GM19463 (cell line): Measurements from ENCODE around the gene TYMP.
"Not testable (repeated sequence)": the region's sequence is repeated elsewhere in the genome, so short reads cannot be mapped to it uniquely, and the experiment has no call there.

Source experiments
- ATAC-seq: cut with Tn5 transposase; IDR thresholded peaks from one replicate; pipeline ENCODE4 v1.9.1; 2021; ENCODE audit warnings: mild to moderate bottlenecking, moderate library complexity; ENCODE audit not compliant: unreplicated experiment

The TYMP gene

DNA sequence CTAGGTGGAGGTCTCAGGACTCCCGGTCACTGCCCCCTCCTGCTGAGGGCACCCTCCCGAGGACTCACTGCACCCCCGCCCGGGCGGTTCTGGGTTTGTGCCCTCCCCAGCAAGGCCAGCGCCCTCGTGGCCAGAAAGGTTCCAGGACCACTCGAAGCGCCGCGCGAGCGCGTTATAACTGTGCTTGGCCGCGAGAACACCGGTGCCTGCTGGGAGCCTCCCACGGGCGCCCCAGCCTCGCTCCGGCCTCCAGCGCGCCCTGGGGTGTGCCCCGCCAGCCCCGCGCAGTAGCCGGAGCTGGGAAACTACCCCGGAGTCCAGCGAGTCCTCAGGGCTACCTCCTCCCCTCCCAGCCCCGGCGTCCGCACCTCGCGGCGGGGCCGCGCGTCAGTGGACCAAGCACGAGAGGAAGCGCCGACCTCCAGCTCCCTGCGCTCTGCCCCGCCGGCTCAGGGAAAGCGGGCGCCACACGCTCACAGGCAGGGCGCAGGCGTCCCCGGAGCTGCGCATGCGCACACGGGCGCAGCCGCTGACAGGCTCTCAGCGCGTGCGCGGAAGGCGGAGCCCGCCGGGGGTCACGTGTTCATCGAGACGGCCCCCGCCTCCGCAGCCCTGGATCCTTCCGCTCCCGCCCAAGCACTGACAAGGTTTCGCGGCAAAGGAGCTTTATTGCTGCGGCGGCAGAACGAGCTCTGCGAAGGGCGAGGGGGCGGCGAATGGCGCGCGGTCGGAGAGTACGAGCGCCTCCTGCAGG, 4.5 kb downstream of the TYMP start, which contains the start of gene SCO2:
Gene SCO2 (minus strand): TSS at position 495 of the 754 bp plus-strand sequence. CDS start 1,187 bp downstream, outside the sequence.
- peak; percentile 42 for ATAC-seq

DNA sequence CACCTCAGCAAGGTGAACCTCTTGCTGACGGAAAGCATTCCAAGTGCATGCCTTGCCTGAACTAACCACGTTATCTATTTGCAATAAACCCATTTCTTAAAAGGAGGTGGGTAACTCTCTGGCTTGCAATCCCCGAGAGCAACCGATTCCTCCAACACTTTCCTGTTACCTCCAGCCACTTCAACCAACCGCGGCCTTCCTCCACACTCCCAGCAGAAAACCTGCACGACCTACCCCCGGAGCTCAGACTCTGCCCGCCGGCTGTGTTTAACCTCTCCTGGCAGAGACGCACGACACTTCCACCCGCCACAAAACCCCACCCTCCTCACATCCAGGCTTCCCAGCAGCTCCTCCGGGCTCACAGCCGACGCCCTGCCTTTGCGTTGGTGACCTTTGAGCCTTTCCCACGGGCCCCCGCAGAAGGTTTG, 5.1 kb downstream of the TYMP start:
- no peak for ATAC-seq

DNA sequence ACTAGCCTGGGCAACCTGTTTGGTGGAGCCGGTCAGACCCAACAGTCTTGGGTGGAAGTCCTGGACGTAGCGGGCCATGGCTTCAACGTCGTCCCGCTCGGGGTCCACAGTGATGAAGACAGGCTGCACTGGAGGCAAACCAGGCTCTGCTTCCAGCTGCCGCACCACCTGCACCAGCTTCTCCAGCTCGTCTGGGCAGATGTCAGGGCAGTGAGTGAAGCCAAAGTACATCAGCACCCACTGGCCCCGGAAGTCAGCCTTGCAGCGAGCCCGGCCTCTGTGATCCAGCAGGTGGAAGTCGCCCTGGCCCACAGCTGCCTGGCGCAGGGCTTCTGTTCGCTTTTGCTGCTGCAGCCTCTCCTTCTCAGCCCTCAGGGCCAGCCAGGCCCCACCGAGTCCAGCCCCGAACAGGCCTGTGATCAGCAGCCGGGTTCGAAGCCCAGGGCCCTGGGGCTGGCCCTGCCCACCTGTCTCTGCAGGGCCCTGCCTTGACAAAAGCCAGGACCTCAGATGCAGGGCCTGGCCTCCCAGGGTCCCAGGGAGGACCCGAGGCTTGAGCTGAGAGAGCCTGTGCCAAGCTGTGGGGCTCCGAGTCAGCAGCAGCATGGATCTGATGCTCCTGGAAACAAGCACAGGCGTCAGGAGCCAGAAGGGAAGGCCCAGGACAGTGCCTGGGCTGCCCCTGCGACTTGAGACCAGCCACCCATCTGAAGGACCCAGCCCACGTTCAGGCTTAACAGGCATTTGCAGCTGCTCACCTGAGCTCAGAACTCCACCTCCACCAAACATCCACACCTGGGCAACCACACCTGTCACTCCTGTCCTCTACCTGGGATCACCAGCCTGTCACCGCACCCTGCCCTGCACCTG, 5.8 kb downstream of the TYMP start:
- no peak for ATAC-seq

DNA sequence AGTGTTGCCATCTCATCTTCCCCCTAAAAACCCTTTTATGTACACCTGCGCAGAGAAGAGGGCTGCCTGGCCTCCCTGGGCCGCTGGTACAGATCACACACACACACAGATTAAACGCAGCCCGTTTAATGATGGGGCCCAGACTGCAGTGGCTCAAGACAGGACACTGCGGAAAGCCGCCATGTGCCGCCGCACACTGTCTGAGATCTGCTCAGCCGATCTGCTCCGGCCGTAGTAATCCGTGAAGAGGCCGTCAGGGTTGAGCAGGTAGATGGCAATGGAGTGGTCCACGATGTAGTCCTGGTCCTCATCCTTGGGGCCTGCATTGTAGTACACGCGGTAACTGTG, 6.4 kb downstream of the TYMP start:
- ATAC-seq = no peak

DNA sequence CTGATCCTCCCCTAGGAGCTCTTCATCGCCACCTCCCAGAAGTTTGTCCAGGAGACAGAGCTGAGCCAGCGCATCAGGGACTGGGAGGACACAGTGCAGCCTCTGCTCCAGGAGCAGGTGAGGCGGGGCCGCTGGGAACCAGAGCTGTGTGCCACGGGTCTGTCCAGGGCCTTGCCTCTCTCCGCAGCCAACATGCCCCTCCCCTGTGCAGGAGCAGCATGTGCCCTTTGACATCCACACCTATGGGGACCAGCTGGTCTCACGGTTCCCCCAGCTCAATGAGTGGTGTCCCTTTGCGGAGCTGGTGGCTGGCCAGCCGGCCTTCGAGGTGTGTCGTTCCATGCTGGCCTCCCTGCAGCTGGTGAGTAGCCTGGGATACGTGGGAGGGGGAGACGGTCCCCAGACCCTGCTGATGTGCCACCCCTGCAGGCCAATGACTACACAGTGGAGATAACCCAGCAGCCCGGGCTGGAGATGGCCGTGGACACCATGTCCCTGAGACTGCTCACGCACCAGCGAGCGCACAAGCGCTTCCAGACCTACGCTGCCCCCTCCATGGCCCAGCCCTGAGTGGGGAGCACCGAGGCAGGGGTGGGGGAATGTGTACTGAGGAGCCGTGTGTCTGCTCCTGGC, 6.9 kb downstream of the TYMP start:
- no peak for ATAC-seq

DNA sequence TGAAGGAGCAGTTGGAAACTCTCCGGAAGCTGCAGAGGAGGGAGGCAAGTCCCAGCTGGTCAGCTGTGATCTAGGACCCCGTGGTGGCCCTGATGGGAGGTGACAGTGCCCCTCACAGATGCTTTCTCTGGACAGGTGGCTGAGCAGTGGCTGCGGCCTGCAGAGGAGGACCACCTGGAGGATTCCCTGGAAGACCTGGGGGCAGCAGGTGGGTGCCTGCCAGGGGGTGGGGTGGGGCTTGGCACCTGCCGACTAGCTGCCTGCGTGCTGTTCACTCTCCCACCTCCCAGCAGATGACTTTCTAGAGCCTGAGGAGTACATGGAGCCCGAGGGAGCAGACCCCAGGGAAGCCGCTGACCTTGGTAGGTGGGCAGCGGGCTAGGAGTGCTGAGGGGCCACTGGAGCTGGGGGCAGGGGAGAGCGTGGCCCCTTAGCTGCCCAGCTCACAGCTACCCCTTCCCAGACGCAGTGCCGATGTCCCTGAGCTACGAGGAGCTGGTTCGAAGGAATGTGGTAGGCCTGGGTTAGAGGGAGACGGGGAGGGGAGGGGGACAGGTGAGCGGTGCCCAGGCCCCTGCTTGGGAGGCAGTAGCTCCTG, 7.5 kb downstream of the TYMP start:
- no peak for ATAC-seq

DNA sequence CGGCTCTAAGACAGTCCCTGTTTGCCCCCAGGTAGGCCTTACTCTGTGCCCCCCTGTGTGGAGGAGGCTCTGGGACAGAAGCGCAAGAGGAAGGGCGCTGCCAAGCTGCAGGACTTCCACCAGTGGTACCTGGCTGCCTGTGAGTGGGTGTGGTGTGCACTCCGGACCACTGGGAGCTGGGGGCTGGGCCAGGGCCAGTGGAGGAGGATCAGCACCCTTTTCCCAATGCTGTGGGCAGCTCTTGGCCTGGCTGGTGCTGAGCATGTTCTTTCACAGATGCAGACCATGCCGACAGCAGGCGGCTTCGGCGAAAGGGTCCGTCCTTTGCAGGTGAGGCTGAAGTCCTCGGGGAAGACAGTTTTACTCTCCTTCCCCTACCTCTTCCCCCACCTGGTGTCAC, 8.1 kb downstream of the TYMP start:
- ATAC-seq = no peak

DNA sequence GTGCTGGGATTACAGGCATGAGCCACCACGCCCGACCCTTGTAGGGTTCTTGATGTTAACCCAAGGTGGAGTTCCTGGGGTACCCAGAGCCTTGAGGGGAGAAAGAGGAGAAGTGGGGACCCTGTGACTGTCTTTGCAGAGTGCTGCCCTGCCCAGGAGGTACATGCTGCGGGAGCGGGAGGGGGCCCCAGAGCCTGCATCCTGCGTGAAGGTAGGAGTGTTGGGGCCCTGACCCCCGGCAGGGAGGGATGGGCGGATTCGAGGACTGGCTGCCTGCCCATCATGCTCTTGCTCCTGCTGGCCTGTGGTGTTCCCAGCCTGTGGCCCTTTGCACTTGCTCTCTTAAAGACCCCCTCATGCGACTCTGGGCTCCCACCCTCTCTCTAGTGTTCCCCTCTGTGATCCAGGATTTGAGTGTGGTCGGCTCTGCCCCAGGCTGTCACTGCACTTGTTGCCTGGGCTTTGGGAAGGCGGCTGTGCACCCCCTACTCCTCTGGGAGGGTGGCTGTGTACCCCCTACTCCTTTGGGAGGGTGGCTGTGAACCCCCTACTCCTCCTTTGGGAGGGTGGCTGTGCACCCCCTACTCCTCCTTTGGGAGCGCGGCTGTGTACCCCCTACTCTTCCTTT, 8.9 kb downstream of the TYMP start:
- no peak for ATAC-seq

DNA sequence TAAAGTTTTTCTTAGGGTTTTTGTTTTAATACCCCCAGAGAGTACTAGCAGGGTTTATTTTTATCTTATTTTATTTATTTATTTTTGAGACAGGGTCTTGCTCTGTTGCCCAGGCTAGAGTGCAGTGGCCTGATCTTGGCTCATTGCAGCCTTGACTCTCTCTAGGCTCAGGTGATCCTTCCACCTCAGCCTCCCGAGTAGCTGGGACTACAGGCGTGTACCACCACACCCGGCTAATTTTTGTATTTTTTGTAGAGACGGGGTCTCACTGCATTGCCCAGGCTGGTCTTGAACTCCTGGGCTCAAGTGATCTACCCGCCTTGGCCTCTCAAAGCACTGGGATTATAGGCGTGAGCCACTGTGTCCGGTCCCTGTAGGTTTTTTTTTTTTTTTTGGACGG, 9.6 kb downstream of the TYMP start:
- not testable (repeated sequence) for ATAC-seq

DNA sequence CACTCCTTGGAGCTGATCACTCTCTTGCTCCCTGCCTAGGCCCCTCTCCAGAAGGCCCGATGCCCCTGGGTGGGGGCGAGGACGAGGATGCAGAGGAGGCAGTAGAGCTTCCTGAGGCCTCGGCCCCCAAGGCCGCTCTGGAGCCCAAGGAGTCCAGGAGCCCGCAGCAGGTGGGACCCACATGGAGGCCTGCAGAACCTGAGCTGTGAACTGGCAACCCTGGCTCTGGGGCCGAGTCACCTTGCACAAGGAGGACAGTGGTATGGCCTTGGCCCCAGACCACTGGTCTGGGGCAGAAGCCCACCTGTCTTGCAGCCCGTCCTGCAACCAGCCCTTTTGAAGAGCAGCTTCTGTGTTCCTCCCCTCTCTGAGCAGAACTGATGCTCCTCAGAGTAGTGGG, 10.7 kb downstream of the TYMP start:
- no peak for ATAC-seq

DNA sequence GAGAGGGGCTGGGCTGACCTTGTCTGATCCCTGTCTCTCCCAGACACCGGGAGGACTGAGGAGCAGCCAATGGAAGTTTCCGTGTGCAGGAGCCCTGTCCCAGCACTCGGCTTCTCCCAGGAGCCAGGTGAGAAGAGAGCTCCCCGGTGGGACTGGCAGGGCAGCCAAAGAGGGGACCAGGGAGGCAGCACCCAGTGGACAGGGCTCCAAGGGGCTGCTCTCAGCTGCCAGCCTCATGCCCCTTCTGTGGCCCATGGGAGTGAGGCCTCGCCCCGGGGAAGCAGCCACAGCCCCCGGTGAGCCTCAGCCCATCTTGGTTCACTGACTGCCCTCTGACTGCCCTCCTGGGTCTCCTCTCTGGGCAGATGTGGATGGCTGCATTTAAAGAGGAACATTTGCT, 11.2 kb downstream of the TYMP start:
- no peak for ATAC-seq

DNA sequence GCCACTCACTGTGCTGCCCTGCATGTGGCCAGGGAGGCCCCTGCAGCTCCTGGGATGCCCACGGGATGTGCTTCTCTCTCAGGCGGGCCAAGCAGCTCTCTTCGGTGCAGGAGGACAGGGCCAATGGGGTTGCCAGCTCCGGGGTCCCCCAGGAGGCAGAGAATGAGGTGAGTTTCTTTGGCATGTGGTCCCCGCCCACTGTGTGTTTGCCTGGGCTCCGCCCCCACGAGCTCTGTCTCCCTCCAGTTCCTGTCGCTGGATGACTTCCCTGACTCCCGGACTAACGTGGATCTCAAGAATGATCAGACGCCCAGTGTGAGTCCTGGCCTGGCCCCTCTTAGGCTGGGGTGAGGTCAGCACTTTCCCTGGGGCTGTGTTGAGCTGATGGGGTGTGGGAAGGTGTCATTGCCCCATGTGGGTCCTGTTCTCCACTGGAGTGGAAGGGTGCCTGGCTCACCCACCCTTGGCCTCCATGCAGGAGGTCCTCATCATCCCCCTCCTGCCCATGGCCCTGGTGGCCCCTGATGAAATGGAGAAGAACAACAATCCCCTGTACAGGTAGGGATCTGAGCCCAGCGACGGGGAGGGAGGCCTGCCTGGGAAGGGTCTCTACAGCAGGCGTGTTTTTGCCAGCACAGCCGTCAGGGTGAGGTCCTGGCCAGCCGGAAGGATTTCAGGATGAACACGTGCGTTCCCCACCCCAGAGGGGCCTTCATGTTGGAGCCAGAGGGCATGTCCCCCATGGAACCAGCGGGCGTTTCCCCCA, 12.1 kb downstream of the TYMP start:
- ATAC-seq = no peak

DNA sequence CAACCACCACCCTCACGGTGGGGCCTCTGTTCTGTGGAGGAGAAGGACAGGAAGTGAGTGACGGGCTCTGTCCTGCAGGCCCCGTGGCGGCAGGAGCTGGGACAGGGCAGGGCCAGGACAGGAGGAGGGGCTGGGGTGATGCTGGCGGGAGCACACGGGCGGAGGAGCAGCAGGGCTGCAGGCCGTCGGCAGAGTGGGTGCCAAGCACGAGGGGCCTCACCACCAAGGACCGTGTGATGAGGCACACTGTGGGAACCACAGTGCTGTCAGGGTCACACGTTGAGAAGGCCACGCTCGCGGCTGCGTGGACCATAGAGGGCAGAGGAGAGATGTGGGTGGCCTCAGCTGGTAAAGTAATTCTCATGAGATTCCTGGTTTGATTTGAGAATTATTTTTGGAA, 12.9 kb downstream of the TYMP start:
- no peak for ATAC-seq

DNA sequence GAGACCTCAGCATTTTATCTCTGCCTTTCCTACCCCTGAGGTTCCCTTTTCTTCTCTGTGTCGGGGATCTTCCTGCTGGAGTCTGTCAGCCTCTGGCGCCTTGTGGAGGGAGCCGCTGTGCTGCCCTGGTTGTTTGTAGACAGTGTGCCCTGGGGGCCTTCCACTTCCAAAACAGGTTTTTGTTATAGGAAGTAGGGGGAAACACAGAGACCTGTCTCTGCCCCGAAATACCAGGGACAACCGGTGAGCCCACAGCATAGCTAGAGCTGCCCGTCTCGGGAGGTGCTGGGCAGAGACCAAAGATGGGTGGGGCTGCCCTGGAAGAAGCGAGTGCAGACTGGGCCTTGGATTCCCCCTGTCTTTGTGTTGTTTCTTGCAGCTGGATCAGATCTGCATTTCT, 13.7 kb downstream of the TYMP start:
- no peak for ATAC-seq

DNA sequence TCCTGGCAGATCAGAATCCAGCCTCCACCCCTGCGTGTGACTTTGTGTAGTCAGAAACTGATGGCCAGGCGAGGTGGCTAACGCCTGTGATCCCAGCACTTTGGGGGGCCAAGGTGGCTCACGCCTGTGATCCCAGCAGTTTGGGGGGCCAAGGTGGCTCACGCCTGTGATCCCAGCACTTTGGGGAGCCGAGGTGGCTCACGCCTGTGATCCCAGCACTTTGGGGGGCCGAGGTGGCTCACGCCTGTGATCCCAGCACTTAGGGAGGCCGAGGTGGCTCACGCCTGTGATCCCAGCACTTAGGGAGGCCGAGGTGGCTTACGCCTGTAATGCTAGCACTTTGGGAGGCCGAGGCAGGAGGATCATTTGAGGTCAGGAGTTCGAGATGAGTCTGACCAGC, 16.6 kb downstream of the TYMP start:
- no peak for ATAC-seq

DNA sequence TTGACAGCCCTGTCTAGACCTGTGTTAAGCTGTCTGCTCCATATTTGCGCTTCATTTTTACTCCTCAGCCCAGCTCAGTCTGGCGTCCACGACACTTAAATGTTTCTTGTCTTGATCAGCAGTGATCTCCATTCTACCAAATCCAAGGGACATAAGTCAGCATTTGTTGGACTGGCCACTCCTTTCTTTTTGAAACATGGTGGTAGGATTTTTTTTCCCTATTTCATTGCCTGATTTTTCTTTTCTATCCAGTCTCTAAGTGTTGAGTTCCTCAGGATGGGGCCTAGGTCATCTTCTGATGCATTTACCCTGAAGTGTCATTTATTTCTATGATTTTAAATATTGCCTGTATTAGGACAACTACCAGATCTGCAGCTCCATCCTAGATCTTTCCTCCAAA, 20.9 kb downstream of the TYMP start:
- no peak for ATAC-seq

DNA sequence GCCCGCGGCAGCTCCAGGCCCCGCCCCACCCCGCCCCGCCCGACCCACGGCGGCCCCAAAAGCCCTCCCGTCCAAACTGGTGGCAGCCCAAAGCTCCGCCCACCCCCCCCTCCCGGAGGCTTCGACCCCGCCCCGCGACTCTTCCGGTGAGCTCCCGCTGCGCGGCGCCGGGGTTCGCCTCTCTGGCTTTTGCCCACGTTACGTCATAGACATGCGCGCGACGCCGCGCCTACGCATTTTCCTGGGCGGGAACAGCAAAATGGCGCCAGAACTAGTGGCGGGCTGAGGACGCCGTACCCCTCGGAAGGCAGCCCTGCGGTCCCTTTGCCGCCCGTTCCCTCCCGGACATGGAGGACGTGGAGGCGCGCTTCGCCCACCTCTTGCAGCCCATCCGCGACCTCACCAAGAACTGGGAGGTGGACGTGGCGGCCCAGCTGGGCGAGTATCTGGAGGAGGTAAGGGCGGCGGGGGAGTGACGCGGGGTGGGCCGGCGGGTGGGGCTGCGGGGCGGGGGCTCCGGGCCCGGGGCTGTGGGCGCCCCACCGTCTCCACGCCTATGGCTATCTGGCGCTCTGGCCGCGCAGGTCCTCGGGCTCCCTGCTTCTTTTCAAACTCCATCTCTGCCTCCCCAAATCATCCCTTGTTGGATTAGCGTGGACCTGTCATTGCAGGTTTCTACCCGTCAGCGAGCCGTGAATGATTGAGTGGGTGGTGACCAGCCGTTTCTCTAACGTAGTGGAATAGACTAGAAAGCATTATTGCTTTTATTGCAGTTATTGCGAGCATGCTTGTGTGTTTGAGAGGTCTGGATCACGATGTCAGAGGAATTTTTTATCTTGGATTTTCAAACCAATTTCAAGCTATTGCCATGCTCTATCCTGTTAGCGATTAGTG, 21.6 kb downstream of the TYMP start, which contains the start of gene NCAPH2:
Gene NCAPH2 (plus strand): TSS at position 234 of the 894 bp plus-strand sequence. CDS start 114 bp downstream, at position 348.
- peak; percentile 65 for ATAC-seq

DNA sequence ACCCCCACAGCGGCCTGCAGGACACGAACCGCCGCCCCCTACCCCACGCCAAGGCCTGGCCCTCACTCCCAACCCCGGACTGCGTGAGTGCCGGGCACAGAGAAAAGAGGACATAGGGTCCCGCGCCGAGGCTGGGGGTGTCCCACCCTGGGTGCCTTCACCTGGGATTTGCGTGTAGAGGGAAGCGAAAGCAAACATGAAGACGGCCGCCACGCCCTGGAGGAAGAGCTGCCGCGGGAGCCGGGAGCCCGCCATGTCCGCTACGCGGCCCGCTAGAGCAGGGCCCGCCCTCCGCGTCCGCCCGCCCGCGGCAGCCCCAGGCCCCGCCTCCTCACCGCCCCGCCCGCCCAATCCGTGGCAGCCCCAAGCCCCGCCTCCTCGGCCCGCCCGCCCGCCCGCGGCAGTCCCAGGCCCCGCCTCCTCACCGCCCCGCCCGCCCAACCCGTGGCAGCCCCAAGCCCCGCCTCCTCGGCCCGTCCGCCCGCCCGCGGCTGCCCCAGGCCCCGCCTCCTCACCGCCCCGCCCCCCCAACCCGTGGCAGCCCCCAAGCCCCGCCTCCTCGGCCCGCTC, 22.3 kb downstream of the TYMP start, which contains the start of gene LMF2:
Gene LMF2 (minus strand): TSS at position 282 of the 570 bp plus-strand sequence. CDS start 27 bp downstream, at position 255.
- peak; percentile 48 for ATAC-seq
